Keratinocyte (primary cell): ENCODE measurements around the gene CENPO. TPM values are rescaled to one million over a fixed set of nuclear protein-coding genes. Genes with fewer than 3 reads are reported as not detected.

Experiments
- DNase-seq: peaks from one replicate; pipeline ENCODE4 v3.0.0-alpha.2; 2011; ENCODE audit warnings: low read depth, missing footprints, low spot score
- FAIRE-seq: peaks from 2 replicates; lab custom pipeline; 2011; peaks lifted over from hg19 to GRCh38; lab: Jason Lieb, UNC
- H2AFZ ChIP-seq: 2 replicates; pipeline ENCODE4 v1.6.0; 2012; ENCODE audit warnings: low read length, control low read depth, inconsistent platforms; ENCODE audit not compliant: control insufficient read depth
- H3K27ac ChIP-seq: 2 replicates; pipeline ENCODE4 v1.5.1; 2011; ENCODE audit warnings: low read length; ENCODE audit not compliant: control insufficient read depth, insufficient read depth
- H3K27me3 ChIP-seq: 3 replicates; pipeline ENCODE4 v1.6.0; 2011; ENCODE audit warnings: low read length; ENCODE audit not compliant: control insufficient read depth, insufficient read depth; ENCODE audit errors: extremely low read depth
- H3K36me3 ChIP-seq, 2 experiments: 2 replicates in 1 of 2; 3 replicates in 1 of 2; pipeline ENCODE4 v1.5.1; 2011; ENCODE audit warnings: low read length in 2 of 2, mild to moderate bottlenecking in 1 of 2; ENCODE audit not compliant: control insufficient read depth in 2 of 2, insufficient read depth in 2 of 2; ENCODE audit errors: extremely low read depth in 1 of 2
- H3K4me1 ChIP-seq: 3 replicates; pipeline ENCODE4 v1.5.1; 2011; ENCODE audit warnings: low read length; ENCODE audit not compliant: control insufficient read depth, insufficient read depth; ENCODE audit errors: extremely low read depth
- H3K4me2 ChIP-seq: 3 replicates; pipeline ENCODE4 v1.6.0; 2011; ENCODE audit warnings: low read depth, low read length; ENCODE audit not compliant: control insufficient read depth, insufficient read depth; ENCODE audit errors: extremely low read depth
- H3K4me3 ChIP-seq, 3 experiments: fragments of 200-600 bp in 1 of 3; sonication (generic) in 1 of 3; 2 replicates in 2 of 3; 3 replicates in 1 of 3; pipeline ENCODE4 v1.5.1; 2011 to 2016; ENCODE audit warnings: low read length in 3 of 3, mild to moderate bottlenecking in 3 of 3, control low read depth in 2 of 3, inconsistent platforms in 1 of 3, low read depth in 1 of 3, mixed read lengths in 1 of 3, mixed run types in 1 of 3, moderate library complexity in 1 of 3; ENCODE audit not compliant: control insufficient read depth in 2 of 3, insufficient read depth in 2 of 3; ENCODE audit errors: extremely low read depth in 1 of 3
- H3K79me2 ChIP-seq: 2 replicates; pipeline ENCODE4 v1.6.0; 2012; ENCODE audit warnings: low read length; ENCODE audit not compliant: control insufficient read depth, insufficient read depth
- H3K9ac ChIP-seq: 3 replicates; pipeline ENCODE4 v1.6.0; 2011; ENCODE audit warnings: low read length; ENCODE audit not compliant: control insufficient read depth, insufficient read depth; ENCODE audit errors: extremely low read depth
- H3K9me1 ChIP-seq: 3 replicates; pipeline ENCODE4 v1.6.0; 2011; ENCODE audit warnings: low read length; ENCODE audit not compliant: control insufficient read depth, insufficient read depth; ENCODE audit errors: extremely low read depth
- H3K9me3 ChIP-seq: 2 replicates; pipeline ENCODE4 v1.5.1; 2012; ENCODE audit warnings: low read depth, low read length; ENCODE audit not compliant: control insufficient read depth
- H4K20me1 ChIP-seq: 3 replicates; pipeline ENCODE4 v1.6.0; 2011; ENCODE audit warnings: low read length; ENCODE audit not compliant: control insufficient read depth, insufficient read depth; ENCODE audit errors: extremely low read depth
- EZH2 ChIP-seq: IDR thresholded peaks from one replicate; pipeline ENCODE4 v1.6.1; 2012; ENCODE audit warnings: inconsistent platforms, mild to moderate bottlenecking, low read length, moderate library complexity
- dilution Hi-C: fragments of 300-500 bp; cut with MboI; formaldehyde crosslinking; loops from one replicate; pipeline ENCODE4 v1.7.0; 2020; ENCODE audit warnings: low sequenced_read_pairs; ENCODE audit not compliant: extremely low pct_ligation_motif_present
- polyA plus RNA-seq, 5 experiments: library from polyadenylated mRNA; depleted of rRNA in 3 of 5; stranded (reverse) in 3 of 5; stranded (forward) in 1 of 5; unstranded in 1 of 5; fragments of >200 nt; gene quantifications; 1 replicate in 1 of 5; 2 replicates in 3 of 5; 3 replicates in 1 of 5; pipeline versions ENCODE4 v1.2.1 to v1.2.3, GENCODE V29; 2011 to 2012; ENCODE audit warnings: missing spikeins in 2 of 5, low read depth in 1 of 5, low replicate concordance in 1 of 5
- TF ChIP-seq, protein P1 (sequence below), 3 experiments: IDR thresholded peaks in 1 of 3; conservative IDR thresholded peaks in 1 of 3; optimal IDR thresholded peaks in 1 of 3; 2 replicates in 2 of 3; 3 replicates in 1 of 3; pipeline versions ENCODE3 to v1.5.1; 2011; ENCODE audit warnings: low read length in 3 of 3, mild to moderate bottlenecking in 3 of 3, moderate library complexity in 2 of 3, control low read depth in 1 of 3, inconsistent platforms in 1 of 3; ENCODE audit not compliant: insufficient read depth in 2 of 3; ENCODE audit errors: extremely low read depth in 1 of 3

CENPO gene
- polyA plus RNA-seq, 1 donor (not counting 4 experiments of a cell fraction or from before 2014, with no cell fraction given), result 12.1 TPM

GRCh38 chr2:24771061-24771460 is 22.2 kb upstream of the CENPO start:
- FAIRE-seq, result no peak
- dilution Hi-C loops, result no loop called here
- Histone ChIP-seq H3K4me1 (no peaks in the 10 kb centered on the region), H3K79me2 (no peaks in the 10 kb centered on the region), H2AFZ (no peak overlapping the region), H3K9me1 (no peaks in the 10 kb centered on the region), H3K27ac (no peak overlapping the region), H3K4me3 (no peak overlapping the region), H3K4me2 (no peak overlapping the region), H3K9me3 (no peaks in the 10 kb centered on the region), H3K36me3 (no peaks in the 10 kb centered on the region), H4K20me1 (no peaks in the 10 kb centered on the region), H3K9ac (no peak overlapping the region), H3K27me3 (no peaks in the 10 kb centered on the region)
- TF ChIP-seq, protein P1, sequence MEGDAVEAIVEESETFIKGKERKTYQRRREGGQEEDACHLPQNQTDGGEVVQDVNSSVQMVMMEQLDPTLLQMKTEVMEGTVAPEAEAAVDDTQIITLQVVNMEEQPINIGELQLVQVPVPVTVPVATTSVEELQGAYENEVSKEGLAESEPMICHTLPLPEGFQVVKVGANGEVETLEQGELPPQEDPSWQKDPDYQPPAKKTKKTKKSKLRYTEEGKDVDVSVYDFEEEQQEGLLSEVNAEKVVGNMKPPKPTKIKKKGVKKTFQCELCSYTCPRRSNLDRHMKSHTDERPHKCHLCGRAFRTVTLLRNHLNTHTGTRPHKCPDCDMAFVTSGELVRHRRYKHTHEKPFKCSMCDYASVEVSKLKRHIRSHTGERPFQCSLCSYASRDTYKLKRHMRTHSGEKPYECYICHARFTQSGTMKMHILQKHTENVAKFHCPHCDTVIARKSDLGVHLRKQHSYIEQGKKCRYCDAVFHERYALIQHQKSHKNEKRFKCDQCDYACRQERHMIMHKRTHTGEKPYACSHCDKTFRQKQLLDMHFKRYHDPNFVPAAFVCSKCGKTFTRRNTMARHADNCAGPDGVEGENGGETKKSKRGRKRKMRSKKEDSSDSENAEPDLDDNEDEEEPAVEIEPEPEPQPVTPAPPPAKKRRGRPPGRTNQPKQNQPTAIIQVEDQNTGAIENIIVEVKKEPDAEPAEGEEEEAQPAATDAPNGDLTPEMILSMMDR (optimal IDR thresholded peaks at IDR 0.05 in 1 of 3, IDR thresholded peaks at IDR 0.05 in 1 of 3, conservative IDR thresholded peaks at IDR 0.05 in 1 of 3; ENCODE audit: extremely low read depth in 1 of 3, insufficient read depth in 2 of 3, low read length in 3 of 3), result no peak
- TF ChIP-seq EZH2, result no peak
- no peak for DNase-seq

GRCh38 chr2:24771764-24772586 is 21.2 kb upstream of the CENPO start:
- Histone ChIP-seq H3K4me3 (no peak overlapping the region), H3K4me2 (no peak overlapping the region), H2AFZ (no peak overlapping the region), H4K20me1 (no peaks in the 10 kb centered on the region), H3K9me1 (no peaks in the 10 kb centered on the region), H3K36me3 (no peaks in the 10 kb centered on the region), H3K4me1 (no peaks in the 10 kb centered on the region), H3K27me3 (no peaks in the 10 kb centered on the region), H3K27ac (no peak overlapping the region), H3K9me3 (no peaks in the 10 kb centered on the region), H3K79me2 (no peaks in the 10 kb centered on the region), H3K9ac (no peak overlapping the region)
- FAIRE-seq (no peak), DNase-seq (no peak)
- dilution Hi-C loops, result no loop called here
- TF ChIP-seq, protein P1 (optimal IDR thresholded peaks at IDR 0.05 in 1 of 3, IDR thresholded peaks at IDR 0.05 in 1 of 3, conservative IDR thresholded peaks at IDR 0.05 in 1 of 3; ENCODE audit: extremely low read depth in 1 of 3, insufficient read depth in 2 of 3, low read length in 3 of 3), result no peak
- TF ChIP-seq EZH2, result no peak
